Liver (tissue), 3 donors: Measurements from ENCODE around the gene C12orf75.

Source experiments
- GABPA ChIP-seq, 2 donors: IDR thresholded peaks in 1 of 2; conservative IDR thresholded peaks in 1 of 2; 2 replicates each; pipeline ENCODE4 v1.6.1; 2016; ENCODE audit warnings: antibody characterized with exemption in 2 of 2, mild to moderate bottlenecking in 1 of 2, moderate library complexity in 1 of 2
- HNF4A ChIP-seq, 2 donors: conservative IDR thresholded peaks; 2 replicates each; pipeline ENCODE4 v1.6.1; 2016; ENCODE audit warnings: antibody characterized with exemption in 2 of 2, mild to moderate bottlenecking in 2 of 2
- HNF4G ChIP-seq: IDR thresholded peaks from 2 replicates; pipeline ENCODE4 v1.6.1; 2016; ENCODE audit warnings: antibody characterized with exemption
- JUND ChIP-seq, 2 donors: IDR thresholded peaks; 2 replicates each; pipeline ENCODE4 v1.6.1; 2016; ENCODE audit warnings: antibody characterized with exemption in 2 of 2
- MAX ChIP-seq: IDR thresholded peaks from 2 replicates; pipeline ENCODE4 v1.6.1; 2016; ENCODE audit warnings: antibody characterized with exemption
- RAD21 ChIP-seq, 2 donors: IDR thresholded peaks; 2 replicates each; pipeline ENCODE4 v1.6.1; 2016; ENCODE audit warnings: antibody characterized with exemption in 2 of 2, mild to moderate bottlenecking in 2 of 2
- SP1 ChIP-seq: IDR thresholded peaks from 2 replicates; pipeline ENCODE4 v1.6.1; 2018; ENCODE audit warnings: antibody characterized with exemption, mild to moderate bottlenecking
- TAF1 ChIP-seq: conservative IDR thresholded peaks from 2 replicates; pipeline ENCODE4 v1.6.1; 2016; ENCODE audit warnings: antibody characterized with exemption, mild to moderate bottlenecking
- TF ChIP-seq, protein P1 (sequence below): fragments of 150-350 bp; IDR thresholded peaks from 2 replicates; pipeline ENCODE4 v1.5.1; 2017; ENCODE audit warnings: improper control_type of control experiment, low read depth, low read length; ENCODE audit not compliant: missing input control
- TF ChIP-seq, protein P2 (sequence below): IDR thresholded peaks from 2 replicates; pipeline ENCODE4 v1.6.1; 2016; ENCODE audit warnings: antibody characterized with exemption, mild to moderate bottlenecking
- TF ChIP-seq, protein P3 (sequence below): IDR thresholded peaks from 2 replicates; pipeline ENCODE4 v1.6.1; 2016; ENCODE audit warnings: antibody characterized with exemption
- TF ChIP-seq, protein P4 (sequence below): IDR thresholded peaks from 2 replicates; pipeline ENCODE4 v1.6.1; 2016; ENCODE audit warnings: antibody characterized with exemption
- donor health status: healthy.
- donor health status: healthy.

DNA sequence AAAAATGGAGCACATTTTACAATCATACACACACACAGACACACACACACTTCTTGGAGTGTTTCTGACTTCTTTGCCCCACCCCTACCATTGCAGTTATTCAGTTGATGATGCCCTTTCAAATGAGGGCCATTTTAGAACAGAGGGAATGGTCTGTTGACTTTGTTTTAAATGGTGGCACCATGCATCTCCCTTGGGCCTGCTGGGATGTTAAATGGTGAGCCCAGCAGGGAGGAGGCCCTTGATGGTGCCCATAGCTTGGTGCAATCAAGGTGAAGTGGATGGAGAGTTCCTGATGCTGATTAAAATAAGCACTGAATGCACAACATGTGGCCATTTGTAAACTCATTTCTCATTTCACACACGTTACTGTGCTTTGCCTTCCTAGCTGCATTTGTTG is 13.3 kb downstream of the C12orf75 start:
- TF ChIP-seq, protein P1, sequence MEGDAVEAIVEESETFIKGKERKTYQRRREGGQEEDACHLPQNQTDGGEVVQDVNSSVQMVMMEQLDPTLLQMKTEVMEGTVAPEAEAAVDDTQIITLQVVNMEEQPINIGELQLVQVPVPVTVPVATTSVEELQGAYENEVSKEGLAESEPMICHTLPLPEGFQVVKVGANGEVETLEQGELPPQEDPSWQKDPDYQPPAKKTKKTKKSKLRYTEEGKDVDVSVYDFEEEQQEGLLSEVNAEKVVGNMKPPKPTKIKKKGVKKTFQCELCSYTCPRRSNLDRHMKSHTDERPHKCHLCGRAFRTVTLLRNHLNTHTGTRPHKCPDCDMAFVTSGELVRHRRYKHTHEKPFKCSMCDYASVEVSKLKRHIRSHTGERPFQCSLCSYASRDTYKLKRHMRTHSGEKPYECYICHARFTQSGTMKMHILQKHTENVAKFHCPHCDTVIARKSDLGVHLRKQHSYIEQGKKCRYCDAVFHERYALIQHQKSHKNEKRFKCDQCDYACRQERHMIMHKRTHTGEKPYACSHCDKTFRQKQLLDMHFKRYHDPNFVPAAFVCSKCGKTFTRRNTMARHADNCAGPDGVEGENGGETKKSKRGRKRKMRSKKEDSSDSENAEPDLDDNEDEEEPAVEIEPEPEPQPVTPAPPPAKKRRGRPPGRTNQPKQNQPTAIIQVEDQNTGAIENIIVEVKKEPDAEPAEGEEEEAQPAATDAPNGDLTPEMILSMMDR = no peak
- TF ChIP-seq MAX (no peak), SP1 (no peak), TAF1 (no peak), HNF4A (conservative IDR thresholded peaks at IDR 0.05) (no peak), JUND (IDR thresholded peaks at IDR 0.05) (no peak), RAD21 (IDR thresholded peaks at IDR 0.05) (no peak), HNF4G (no peak), GABPA (IDR thresholded peaks at IDR 0.05 in 1 of 2, conservative IDR thresholded peaks at IDR 0.05 in 1 of 2) (no peak)
- TF ChIP-seq, protein P2, sequence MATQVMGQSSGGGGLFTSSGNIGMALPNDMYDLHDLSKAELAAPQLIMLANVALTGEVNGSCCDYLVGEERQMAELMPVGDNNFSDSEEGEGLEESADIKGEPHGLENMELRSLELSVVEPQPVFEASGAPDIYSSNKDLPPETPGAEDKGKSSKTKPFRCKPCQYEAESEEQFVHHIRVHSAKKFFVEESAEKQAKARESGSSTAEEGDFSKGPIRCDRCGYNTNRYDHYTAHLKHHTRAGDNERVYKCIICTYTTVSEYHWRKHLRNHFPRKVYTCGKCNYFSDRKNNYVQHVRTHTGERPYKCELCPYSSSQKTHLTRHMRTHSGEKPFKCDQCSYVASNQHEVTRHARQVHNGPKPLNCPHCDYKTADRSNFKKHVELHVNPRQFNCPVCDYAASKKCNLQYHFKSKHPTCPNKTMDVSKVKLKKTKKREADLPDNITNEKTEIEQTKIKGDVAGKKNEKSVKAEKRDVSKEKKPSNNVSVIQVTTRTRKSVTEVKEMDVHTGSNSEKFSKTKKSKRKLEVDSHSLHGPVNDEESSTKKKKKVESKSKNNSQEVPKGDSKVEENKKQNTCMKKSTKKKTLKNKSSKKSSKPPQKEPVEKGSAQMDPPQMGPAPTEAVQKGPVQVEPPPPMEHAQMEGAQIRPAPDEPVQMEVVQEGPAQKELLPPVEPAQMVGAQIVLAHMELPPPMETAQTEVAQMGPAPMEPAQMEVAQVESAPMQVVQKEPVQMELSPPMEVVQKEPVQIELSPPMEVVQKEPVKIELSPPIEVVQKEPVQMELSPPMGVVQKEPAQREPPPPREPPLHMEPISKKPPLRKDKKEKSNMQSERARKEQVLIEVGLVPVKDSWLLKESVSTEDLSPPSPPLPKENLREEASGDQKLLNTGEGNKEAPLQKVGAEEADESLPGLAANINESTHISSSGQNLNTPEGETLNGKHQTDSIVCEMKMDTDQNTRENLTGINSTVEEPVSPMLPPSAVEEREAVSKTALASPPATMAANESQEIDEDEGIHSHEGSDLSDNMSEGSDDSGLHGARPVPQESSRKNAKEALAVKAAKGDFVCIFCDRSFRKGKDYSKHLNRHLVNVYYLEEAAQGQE = no peak
- TF ChIP-seq, protein P3, sequence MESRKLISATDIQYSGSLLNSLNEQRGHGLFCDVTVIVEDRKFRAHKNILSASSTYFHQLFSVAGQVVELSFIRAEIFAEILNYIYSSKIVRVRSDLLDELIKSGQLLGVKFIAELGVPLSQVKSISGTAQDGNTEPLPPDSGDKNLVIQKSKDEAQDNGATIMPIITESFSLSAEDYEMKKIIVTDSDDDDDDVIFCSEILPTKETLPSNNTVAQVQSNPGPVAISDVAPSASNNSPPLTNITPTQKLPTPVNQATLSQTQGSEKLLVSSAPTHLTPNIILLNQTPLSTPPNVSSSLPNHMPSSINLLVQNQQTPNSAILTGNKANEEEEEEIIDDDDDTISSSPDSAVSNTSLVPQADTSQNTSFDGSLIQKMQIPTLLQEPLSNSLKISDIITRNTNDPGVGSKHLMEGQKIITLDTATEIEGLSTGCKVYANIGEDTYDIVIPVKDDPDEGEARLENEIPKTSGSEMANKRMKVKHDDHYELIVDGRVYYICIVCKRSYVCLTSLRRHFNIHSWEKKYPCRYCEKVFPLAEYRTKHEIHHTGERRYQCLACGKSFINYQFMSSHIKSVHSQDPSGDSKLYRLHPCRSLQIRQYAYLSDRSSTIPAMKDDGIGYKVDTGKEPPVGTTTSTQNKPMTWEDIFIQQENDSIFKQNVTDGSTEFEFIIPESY = no peak
- TF ChIP-seq, protein P4, sequence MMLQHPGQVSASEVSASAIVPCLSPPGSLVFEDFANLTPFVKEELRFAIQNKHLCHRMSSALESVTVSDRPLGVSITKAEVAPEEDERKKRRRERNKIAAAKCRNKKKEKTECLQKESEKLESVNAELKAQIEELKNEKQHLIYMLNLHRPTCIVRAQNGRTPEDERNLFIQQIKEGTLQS = no peak
